Hematopoietic multipotent progenitor cell treated with erythropoietin and hydrocortisone succinate and interleukin-3 and kit ligand, for 17 days (in vitro differentiated cells): Measurements from ENCODE around the gene C5orf63.
"Not testable (repeated sequence)": the region's sequence is repeated elsewhere in the genome, so short reads cannot be mapped to it uniquely, and the experiment has no call there.

Experiments
- DNase-seq: peaks from one replicate; pipeline ENCODE4 v3.0.0-alpha.2; 2015; ENCODE audit warnings: low spot score

The C5orf63 gene

GRCh38 chr5:127008300-127008975, 64.9 kb downstream of the C5orf63 start:
- no peak for DNase-seq

- DNase-seq = no peak
These were observed 65.8 kb downstream of the C5orf63 start for GRCh38 chr5:127007522-127007921.

DNA sequence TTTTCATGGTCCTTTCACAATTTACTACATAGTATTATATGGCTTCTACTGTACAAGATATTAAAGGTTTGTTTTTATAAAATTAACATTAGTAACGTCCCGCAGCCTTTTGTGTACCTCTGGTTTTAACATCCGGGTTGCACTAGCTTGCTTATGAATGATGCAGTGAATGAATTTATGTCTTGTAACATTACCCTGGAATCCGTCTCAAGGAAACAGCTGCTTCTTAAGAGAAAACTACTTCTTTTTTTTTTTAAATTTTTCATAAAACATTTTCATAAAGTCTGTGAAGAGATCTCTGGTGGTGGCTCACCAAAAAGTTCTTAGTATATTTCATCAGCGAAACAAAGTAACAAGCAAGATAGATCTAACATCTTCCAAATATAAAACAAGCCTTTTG, 66.6 kb downstream of the C5orf63 start:
- no peak for DNase-seq

GRCh38 chr5:127005282-127005681, 68.0 kb downstream of the C5orf63 start:
- DNase-seq = not testable (repeated sequence)

DNA sequence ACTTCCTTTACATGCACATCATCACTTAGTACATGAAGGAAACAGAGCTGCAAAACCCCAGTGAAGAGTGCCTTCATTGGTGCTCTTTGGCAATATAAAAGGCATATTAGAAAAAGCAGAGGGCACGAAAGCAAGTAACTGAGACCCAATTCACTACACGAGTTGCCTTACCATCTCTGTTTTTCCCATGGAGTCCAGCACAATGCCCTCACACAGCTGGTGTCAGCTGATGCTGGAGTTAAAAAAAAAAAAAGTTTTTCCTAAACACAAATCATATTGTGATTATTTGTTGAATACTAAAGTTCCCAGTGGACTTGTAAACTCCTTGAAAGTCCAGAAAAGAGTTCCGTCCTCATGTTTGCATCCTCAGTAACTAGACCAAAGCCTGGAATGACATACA, 68.6 kb downstream of the C5orf63 start:
- DNase-seq = no peak

GRCh38 chr5:127003798-127004495, 69.4 kb downstream of the C5orf63 start:
- DNase-seq = no peak

DNA sequence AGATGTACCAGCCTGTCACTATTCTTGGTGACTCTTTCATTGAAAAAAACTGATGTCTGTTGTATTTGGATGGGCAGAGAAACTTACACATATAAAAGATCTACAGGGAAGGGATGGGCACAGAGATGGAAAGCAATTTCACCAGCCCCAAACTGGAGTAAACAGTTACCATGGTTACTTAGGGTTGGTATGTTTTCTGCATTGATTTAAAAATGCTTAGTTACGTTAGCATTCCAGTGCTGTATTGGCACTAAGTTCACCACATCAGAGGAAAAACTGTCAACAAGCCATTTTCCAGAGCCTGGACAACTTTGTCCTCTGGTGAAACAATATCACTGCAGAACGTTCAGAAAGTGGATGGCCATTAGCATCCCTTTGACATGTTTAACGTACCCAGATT, 70.9 kb downstream of the C5orf63 start:
- no peak for DNase-seq

DNA sequence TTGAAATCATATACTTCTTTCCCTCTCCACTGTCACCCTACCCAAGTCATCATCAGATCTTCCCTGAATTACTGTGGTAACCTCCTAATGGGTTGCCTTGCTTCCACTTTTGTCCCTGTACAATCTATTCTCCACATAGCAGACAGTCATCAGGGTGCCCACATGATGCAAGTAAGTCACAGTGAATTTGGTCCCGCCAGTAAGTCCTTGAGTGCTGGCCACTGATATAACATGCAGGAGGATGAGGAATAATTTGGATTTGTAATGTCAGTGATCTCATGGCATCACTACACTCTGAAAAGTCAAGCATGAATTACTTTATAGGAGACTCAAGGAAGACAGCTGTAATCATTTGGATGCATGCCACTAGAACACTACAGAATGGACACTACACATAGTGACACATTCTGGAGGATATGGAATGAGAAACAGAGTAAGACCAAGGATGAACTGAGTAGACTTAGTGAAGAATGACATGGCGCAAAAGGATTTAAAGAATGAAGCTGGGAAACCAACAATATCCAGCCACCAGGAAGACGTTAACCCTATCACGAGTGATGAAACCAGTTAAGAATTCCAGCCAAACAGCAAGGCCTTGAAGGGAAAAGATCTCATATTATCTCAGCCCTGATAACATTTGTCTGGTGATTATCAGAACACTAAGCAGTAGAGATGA, 71.5 kb downstream of the C5orf63 start:
- DNase-seq = no peak
